H1 (cell line): Measurements from ENCODE around the gene MRGPRE.

ENCODE experiments used
- ATF2 ChIP-seq: IDR thresholded peaks from 2 replicates; pipeline ENCODE4 v1.6.1; 2012; ENCODE audit warnings: low read length, inconsistent platforms
- CREB1 ChIP-seq: IDR thresholded peaks from 2 replicates; pipeline ENCODE4 v1.6.1; 2012; ENCODE audit warnings: inconsistent platforms
- CTCF ChIP-seq, 3 experiments: IDR thresholded peaks; 1 replicate in 2 of 3; 2 replicates in 1 of 3; pipeline versions ENCODE4 v1.5.1 to v1.6.1; 2011; ENCODE audit warnings: low read length in 3 of 3, mild to moderate bottlenecking in 3 of 3, inconsistent platforms in 2 of 3, low read depth in 1 of 3, moderate library complexity in 1 of 3; ENCODE audit not compliant: insufficient read depth in 1 of 3; ENCODE audit errors: control extremely low read depth in 1 of 3
- EZH2 ChIP-seq: fragments of 200-600 bp; sonication (generic); IDR thresholded peaks from 2 replicates; pipeline ENCODE4 v1.7.1; 2012; ENCODE audit warnings: low read depth, mild to moderate bottlenecking, moderate library complexity, low read length, inconsistent platforms; ENCODE audit not compliant: severe bottlenecking
- JUND ChIP-seq: IDR thresholded peaks from 2 replicates; pipeline ENCODE4 v1.6.1; 2011; ENCODE audit warnings: mild to moderate bottlenecking, improper control_type of control experiment, low read length
- MAX ChIP-seq: IDR thresholded peaks from 2 replicates; pipeline ENCODE4 v1.6.1; 2012; ENCODE audit warnings: inconsistent platforms
- PHF8 ChIP-seq: fragments of 200-600 bp; sonication (generic); conservative IDR thresholded peaks from 2 replicates; pipeline ENCODE4 v1.7.1; 2012; ENCODE audit warnings: low read depth, mild to moderate bottlenecking, inconsistent platforms, low read length, moderate library complexity
- RBBP5 ChIP-seq: IDR thresholded peaks from 2 replicates; pipeline ENCODE4 v1.7.1; 2012; ENCODE audit warnings: low read depth, mild to moderate bottlenecking, inconsistent platforms, low read length, moderate library complexity, borderline replicate concordance
- RFX5 ChIP-seq: IDR thresholded peaks from 2 replicates; pipeline ENCODE4 v1.6.1; 2011; ENCODE audit warnings: low read depth, low read length, improper control_type of control experiment, borderline replicate concordance

GRCh38 chr11:3214420-3214699 lies 17.9 kb downstream of the MRGPRE start:
- no peak for TF ChIP-seq CTCF (IDR thresholded peaks at IDR 0.05; ENCODE audit: control extremely low read depth in 1 of 3, insufficient read depth in 1 of 3, low read depth in 1 of 3, low read length in 3 of 3)
- no peak for TF ChIP-seq ATF2
- no peak for TF ChIP-seq EZH2
- no peak for TF ChIP-seq MAX
- TF ChIP-seq RBBP5, result no peak
- no peak for TF ChIP-seq CREB1
- TF ChIP-seq RFX5, result no peak
- no peak for TF ChIP-seq PHF8
- no peak for TF ChIP-seq JUND
